Panc1 (cell line): ENCODE measurements around the gene TENT5C. TPM values are rescaled to one million over a fixed set of nuclear protein-coding genes. Genes with fewer than 3 reads are reported as not detected.

ENCODE experiments used
- ATAC-seq: fragments of 200-7000 bp; cut with Tn5 transposase; 2 replicates; pipeline ENCODE4 v1.9.1; 2020; ENCODE audit warnings: mild to moderate bottlenecking, moderate library complexity
- BruUV-seq: library from RNA; stranded (reverse); fragments of 400-500 nt; replicated peaks from 2 replicates; lab custom pipeline; 2021; lab: Mats Ljungman, UMichigan
- CTCF ChIA-PET: fragments of 300-600 bp; sonication (Branson Sonifier 250); formaldehyde crosslinking; loops from one replicate; lab custom pipeline; 2022; ENCODE audit warnings: antibody characterized with exemption; lab: Charles Lee
- POLR2A ChIA-PET: fragments of 300-600 bp; sonication (Branson Sonifier 250); formaldehyde crosslinking; loops from one replicate; lab custom pipeline; 2022; ENCODE audit warnings: antibody characterized with exemption; lab: Charles Lee
- DNase-seq: peaks from one replicate; pipeline ENCODE4 v3.0.0-alpha.2; 2010; ENCODE audit warnings: low read depth, low spot score
- H3K27ac ChIP-seq: 2 replicates; pipeline ENCODE4 v1.5.1; 2011; ENCODE audit warnings: mild to moderate bottlenecking, low read length, inconsistent platforms
- H3K27me3 ChIP-seq: fragments of 200-500 bp; sonication (Bioruptor generic); 2 replicates; pipeline ENCODE4 v1.6.0; 2014; ENCODE audit warnings: low read length, inconsistent platforms; ENCODE audit not compliant: control insufficient read depth, insufficient read depth
- H3K36me3 ChIP-seq: fragments of 200-500 bp; sonication (Bioruptor generic); 2 replicates; pipeline ENCODE4 v1.5.1; 2014; ENCODE audit warnings: inconsistent platforms, mild to moderate bottlenecking, low read length, moderate library complexity; ENCODE audit not compliant: control insufficient read depth, insufficient read depth
- H3K4me1 ChIP-seq: 2 replicates; pipeline ENCODE4 v1.5.1; 2011; ENCODE audit warnings: inconsistent platforms, mild to moderate bottlenecking, low read length, moderate library complexity; ENCODE audit not compliant: control insufficient read depth, insufficient read depth
- H3K4me3 ChIP-seq, 2 experiments: 2 replicates each; pipeline ENCODE4 v1.5.1; 2011 to 2012; ENCODE audit warnings: low read depth in 2 of 2, low read length in 2 of 2, mild to moderate bottlenecking in 2 of 2, inconsistent platforms in 1 of 2, moderate library complexity in 1 of 2
- H3K9me3 ChIP-seq: fragments of 200-500 bp; sonication (Bioruptor generic); 2 replicates; pipeline ENCODE4 v1.5.1; 2014; ENCODE audit warnings: low read depth, mild to moderate bottlenecking, inconsistent platforms, low read length, moderate library complexity; ENCODE audit not compliant: control insufficient read depth, insufficient read depth
- POLR2AphosphoS5 ChIP-seq: IDR thresholded peaks from 2 replicates; pipeline ENCODE4 v1.6.1; 2012; ENCODE audit warnings: mild to moderate bottlenecking, low read depth, low read length, moderate library complexity
- SIN3A ChIP-seq: IDR thresholded peaks from 2 replicates; pipeline ENCODE4 v1.6.1; 2012; ENCODE audit warnings: low read depth, mild to moderate bottlenecking, low read length, moderate library complexity, borderline replicate concordance; ENCODE audit not compliant: insufficient read depth
- TCF7L2 ChIP-seq: IDR thresholded peaks from 2 replicates; pipeline ENCODE4 v1.6.1; 2011; ENCODE audit warnings: mild to moderate bottlenecking, low read depth, low read length, inconsistent platforms
- in situ Hi-C: cut with HindIII; loops from 2 replicates; pipeline ENCODE4 v1.10.0; 2016; ENCODE audit warnings: low sequenced_read_pairs, low pct_unique_long_range_greater_than_20kb
- intact Hi-C: fragments of 100-400 bp; cut with micrococcal nuclease; formaldehyde crosslinking; loops from one replicate; pipeline ENCODE4 v1.10.0; 2022; ENCODE audit not compliant: unreplicated experiment
- total RNA-seq: library from RNA; stranded (reverse); gene quantifications from one replicate; pipeline ENCODE4 v1.2.1, GENCODE V29; 2021; ENCODE audit not compliant: unreplicated experiment
- TF ChIP-seq, protein P1 (sequence below): fragments of 450-650 bp; IDR thresholded peaks from 2 replicates; pipeline ENCODE4 v1.5.1; 2017; ENCODE audit warnings: mild to moderate bottlenecking
- TF ChIP-seq, protein P2 (sequence below), 2 experiments: IDR thresholded peaks; 2 replicates each; pipeline ENCODE4 v1.6.1; 2011 to 2012; ENCODE audit warnings: low read depth in 2 of 2, control low read depth in 1 of 2, low read length in 1 of 2, mild to moderate bottlenecking in 1 of 2, moderate library complexity in 1 of 2; ENCODE audit not compliant: insufficient read depth in 1 of 2

Gene TENT5C
- total RNA-seq, 1 experiment from 2014 or later: 8.9 TPM

DNA sequence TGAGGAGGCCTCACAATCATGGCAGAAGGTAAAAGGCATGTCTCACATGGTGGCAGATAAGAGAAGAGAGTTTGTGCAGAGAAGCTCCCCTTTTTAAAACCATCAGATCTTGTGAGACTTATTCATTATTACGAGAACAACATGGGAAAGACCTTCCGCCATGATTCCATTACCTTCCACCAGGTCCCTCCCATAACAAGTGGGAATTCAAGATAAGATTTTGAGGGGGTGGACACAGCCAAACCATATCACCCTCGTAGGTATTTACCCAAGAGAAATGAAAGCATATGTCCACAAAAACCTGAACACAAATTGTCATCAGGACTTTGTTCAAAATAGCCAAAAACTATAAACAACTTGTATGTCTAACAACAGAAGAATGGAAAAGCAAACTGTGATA lies 45.9 kb upstream of the TENT5C start:
- POLR2A ChIA-PET: no interaction called here

GRCh38 chr1:117561071-117561470 lies 44.8 kb upstream of the TENT5C start:
- H3K36me3 ChIP-seq: no peaks in the 10 kb centered on the region
- H3K4me3 ChIP-seq: no peak overlapping the region
- no TSS peak for BruUV-seq
- TF ChIP-seq, protein P1, sequence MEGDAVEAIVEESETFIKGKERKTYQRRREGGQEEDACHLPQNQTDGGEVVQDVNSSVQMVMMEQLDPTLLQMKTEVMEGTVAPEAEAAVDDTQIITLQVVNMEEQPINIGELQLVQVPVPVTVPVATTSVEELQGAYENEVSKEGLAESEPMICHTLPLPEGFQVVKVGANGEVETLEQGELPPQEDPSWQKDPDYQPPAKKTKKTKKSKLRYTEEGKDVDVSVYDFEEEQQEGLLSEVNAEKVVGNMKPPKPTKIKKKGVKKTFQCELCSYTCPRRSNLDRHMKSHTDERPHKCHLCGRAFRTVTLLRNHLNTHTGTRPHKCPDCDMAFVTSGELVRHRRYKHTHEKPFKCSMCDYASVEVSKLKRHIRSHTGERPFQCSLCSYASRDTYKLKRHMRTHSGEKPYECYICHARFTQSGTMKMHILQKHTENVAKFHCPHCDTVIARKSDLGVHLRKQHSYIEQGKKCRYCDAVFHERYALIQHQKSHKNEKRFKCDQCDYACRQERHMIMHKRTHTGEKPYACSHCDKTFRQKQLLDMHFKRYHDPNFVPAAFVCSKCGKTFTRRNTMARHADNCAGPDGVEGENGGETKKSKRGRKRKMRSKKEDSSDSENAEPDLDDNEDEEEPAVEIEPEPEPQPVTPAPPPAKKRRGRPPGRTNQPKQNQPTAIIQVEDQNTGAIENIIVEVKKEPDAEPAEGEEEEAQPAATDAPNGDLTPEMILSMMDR: no peak
- TF ChIP-seq POLR2AphosphoS5 (no peak), SIN3A (no peak), TCF7L2 (no peak)
- TF ChIP-seq, protein P2, sequence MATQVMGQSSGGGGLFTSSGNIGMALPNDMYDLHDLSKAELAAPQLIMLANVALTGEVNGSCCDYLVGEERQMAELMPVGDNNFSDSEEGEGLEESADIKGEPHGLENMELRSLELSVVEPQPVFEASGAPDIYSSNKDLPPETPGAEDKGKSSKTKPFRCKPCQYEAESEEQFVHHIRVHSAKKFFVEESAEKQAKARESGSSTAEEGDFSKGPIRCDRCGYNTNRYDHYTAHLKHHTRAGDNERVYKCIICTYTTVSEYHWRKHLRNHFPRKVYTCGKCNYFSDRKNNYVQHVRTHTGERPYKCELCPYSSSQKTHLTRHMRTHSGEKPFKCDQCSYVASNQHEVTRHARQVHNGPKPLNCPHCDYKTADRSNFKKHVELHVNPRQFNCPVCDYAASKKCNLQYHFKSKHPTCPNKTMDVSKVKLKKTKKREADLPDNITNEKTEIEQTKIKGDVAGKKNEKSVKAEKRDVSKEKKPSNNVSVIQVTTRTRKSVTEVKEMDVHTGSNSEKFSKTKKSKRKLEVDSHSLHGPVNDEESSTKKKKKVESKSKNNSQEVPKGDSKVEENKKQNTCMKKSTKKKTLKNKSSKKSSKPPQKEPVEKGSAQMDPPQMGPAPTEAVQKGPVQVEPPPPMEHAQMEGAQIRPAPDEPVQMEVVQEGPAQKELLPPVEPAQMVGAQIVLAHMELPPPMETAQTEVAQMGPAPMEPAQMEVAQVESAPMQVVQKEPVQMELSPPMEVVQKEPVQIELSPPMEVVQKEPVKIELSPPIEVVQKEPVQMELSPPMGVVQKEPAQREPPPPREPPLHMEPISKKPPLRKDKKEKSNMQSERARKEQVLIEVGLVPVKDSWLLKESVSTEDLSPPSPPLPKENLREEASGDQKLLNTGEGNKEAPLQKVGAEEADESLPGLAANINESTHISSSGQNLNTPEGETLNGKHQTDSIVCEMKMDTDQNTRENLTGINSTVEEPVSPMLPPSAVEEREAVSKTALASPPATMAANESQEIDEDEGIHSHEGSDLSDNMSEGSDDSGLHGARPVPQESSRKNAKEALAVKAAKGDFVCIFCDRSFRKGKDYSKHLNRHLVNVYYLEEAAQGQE (IDR thresholded peaks at IDR 0.05; ENCODE audit: insufficient read depth in 1 of 2, low read depth in 2 of 2, low read length in 1 of 2): no peak
- H3K27ac ChIP-seq: no peak overlapping the region
- no peaks in the 10 kb centered on the region for H3K4me1 ChIP-seq
- no peaks in the 10 kb centered on the region for H3K9me3 ChIP-seq
- no peak for ATAC-seq
- ChIA-PET POLR2A (no interaction called here), CTCF (no interaction called here)
- intact Hi-C loops: no loop called here
- no peak for DNase-seq
- no peaks in the 10 kb centered on the region for H3K27me3 ChIP-seq
- in situ Hi-C loops: no loop called here

More for the DNA sequence above, 45.9 kb upstream of the TENT5C start:
- TF ChIP-seq, protein P1: no peak
- TF ChIP-seq SIN3A (no peak), POLR2AphosphoS5 (no peak), TCF7L2 (no peak)
- TF ChIP-seq, protein P2 (IDR thresholded peaks at IDR 0.05; ENCODE audit: insufficient read depth in 1 of 2, low read depth in 2 of 2, low read length in 1 of 2): no peak
- Histone ChIP-seq H3K4me3 (no peak overlapping the region), H3K4me1 (no peaks in the 10 kb centered on the region), H3K27me3 (no peaks in the 10 kb centered on the region), H3K9me3 (no peaks in the 10 kb centered on the region), H3K36me3 (no peaks in the 10 kb centered on the region), H3K27ac (no peak overlapping the region)
- DNase-seq: no peak
- no TSS peak for BruUV-seq
- no peak for ATAC-seq
- CTCF ChIA-PET: no interaction called here
- intact Hi-C loops: no loop called here
- in situ Hi-C loops: no loop called here
